GM20431 (cell line): ENCODE measurements around the gene B4GALT3.

Experiments used
- in situ Hi-C: fragments of 300-500 bp; cut with MseI, MboI; formaldehyde crosslinking; loops from one replicate; pipeline ENCODE4 v1.15.0; 2020; ENCODE audit warnings: low sequenced_read_pairs; ENCODE audit not compliant: unreplicated experiment

The B4GALT3 gene

GRCh38 chr1:161207173-161207572 is 29.9 kb upstream of the B4GALT3 start:
- in situ Hi-C loops, result no loop called here

- in situ Hi-C loops, result no loop called here
These were observed 29.3 kb upstream of the B4GALT3 start for GRCh38 chr1:161206411-161207140.

GRCh38 chr1:161201836-161202712 is 24.8 kb upstream of the B4GALT3 start, which contains the start of gene NDUFS2:
TSS of gene NDUFS2 (plus strand) at chr1:161202367. CDS start at chr1:161202386, 19 bp downstream.
- in situ Hi-C loops, result no loop called here

GRCh38 chr1:161200992-161201835 is 23.9 kb upstream of the B4GALT3 start:
- in situ Hi-C loops, result no loop called here

- in situ Hi-C loops, result no loop called here
These were observed 23.2 kb upstream of the B4GALT3 start for GRCh38 chr1:161200421-161200991.

- in situ Hi-C loops, result no loop called here
These were observed 22.3 kb upstream of the B4GALT3 start for GRCh38 chr1:161199506-161200139.

GRCh38 chr1:161198897-161199431 is 21.7 kb upstream of the B4GALT3 start, which contains the start of gene ADAMTS4:
TSS of gene ADAMTS4 (minus strand) at chr1:161199054. CDS start at chr1:161198627, 427 bp downstream.
- in situ Hi-C loops, result no loop called here

- in situ Hi-C loops, result no loop called here
These were observed 21.0 kb upstream of the B4GALT3 start for GRCh38 chr1:161198194-161198896.

- in situ Hi-C loops, result no loop called here
These were observed 20.4 kb upstream of the B4GALT3 start for GRCh38 chr1:161197560-161198193.

GRCh38 chr1:161196521-161197451 is 19.5 kb upstream of the B4GALT3 start:
- in situ Hi-C loops, result no loop called here

- in situ Hi-C loops, result no loop called here
These were observed 18.8 kb upstream of the B4GALT3 start for GRCh38 chr1:161196111-161196510.

- in situ Hi-C loops, result no loop called here
These were observed 17.9 kb upstream of the B4GALT3 start for GRCh38 chr1:161195171-161195570.

- in situ Hi-C loops, result no loop called here
These were observed 16.4 kb upstream of the B4GALT3 start for GRCh38 chr1:161193561-161194235.

- in situ Hi-C loops, result no loop called here
These were observed 15.5 kb upstream of the B4GALT3 start for GRCh38 chr1:161192476-161193465.

GRCh38 chr1:161191971-161192370 is 14.7 kb upstream of the B4GALT3 start:
- in situ Hi-C loops, result no loop called here
